Lung (tissue), 16 donors: ENCODE data around the gene GABRR2. TPM values are rescaled to one million over a fixed set of nuclear protein-coding genes. Genes with fewer than 3 reads are reported as not detected.

Source experiments
- ATAC-seq: fragments of 200-7000 bp; cut with Tn5 transposase; one replicate; pipeline ENCODE4 v1.9.1; 2020; ENCODE audit warnings: moderate number of reproducible peaks; ENCODE audit not compliant: insufficient read depth, low FRiP score
- DNase-seq, 3 donors: peaks; one replicate each; pipeline ENCODE4 v3.0.0-alpha.2; 2013 to 2017
- H3K27ac ChIP-seq, 2 donors: one replicate each; pipeline ENCODE4 v1.5.1; 2013; ENCODE audit warnings: mild to moderate bottlenecking in 2 of 2, moderate library complexity in 2 of 2, control low read depth in 1 of 2, inconsistent platforms in 1 of 2, low read depth in 1 of 2, low read length in 1 of 2
- H3K27me3 ChIP-seq, 3 donors: one replicate each; pipeline ENCODE4 v1.5.1; 2013; ENCODE audit warnings: low read length in 2 of 3; ENCODE audit not compliant: control insufficient read depth in 3 of 3, insufficient read depth in 3 of 3
- H3K36me3 ChIP-seq, 4 donors: one replicate each; pipeline ENCODE4 v1.5.1; 2013; ENCODE audit warnings: low read length in 4 of 4, mild to moderate bottlenecking in 1 of 4, moderate library complexity in 1 of 4; ENCODE audit not compliant: control insufficient read depth in 4 of 4, insufficient read depth in 4 of 4
- H3K4me1 ChIP-seq, 5 donors: one replicate each; pipeline ENCODE4 v1.5.1; 2013; ENCODE audit warnings: low read length in 5 of 5, mild to moderate bottlenecking in 2 of 5, moderate library complexity in 1 of 5; ENCODE audit not compliant: control insufficient read depth in 5 of 5, insufficient read depth in 5 of 5
- H3K4me3 ChIP-seq: one replicate; pipeline ENCODE4 v1.5.1; 2013; ENCODE audit warnings: mild to moderate bottlenecking, control low read depth, moderate library complexity
- H3K9ac ChIP-seq, 2 donors: one replicate each; pipeline ENCODE4 v1.5.1; 2013; ENCODE audit warnings: low read length in 2 of 2, control low read depth in 1 of 2; ENCODE audit not compliant: insufficient read depth in 1 of 2
- H3K9me3 ChIP-seq, 4 donors: one replicate each; pipeline ENCODE4 v1.5.1; 2013; ENCODE audit warnings: low read length in 3 of 4, mild to moderate bottlenecking in 1 of 4, moderate library complexity in 1 of 4; ENCODE audit not compliant: control insufficient read depth in 4 of 4, insufficient read depth in 3 of 4
- WGBS, 2 donors: extraction: QIAGEN DNeasy Blood & Tissue Kit; methylation state at CpG; one replicate each; pipeline ENCODE4 v1.1.7; 2013; 5-methylcytosine and 5-hydroxymethylcytosine counted together
- long read RNA-seq, 5 donors: transcript quantifications; one replicate each; lab custom pipeline, GENCODE V29; 2026
- polyA plus RNA-seq, 2 donors: library from polyadenylated mRNA; stranded (reverse); fragments of 200-250 nt; gene quantifications; one replicate each; pipeline ENCODE4 v1.2.1, GENCODE V29; 2013
- total RNA-seq, 2 donors: library from RNA; depleted of rRNA in 1 of 2; stranded (reverse); fragments of >200 nt in 1 of 2; gene quantifications; one replicate each; pipeline ENCODE4 v1.2.1, GENCODE V29; 2014 to 2021
- TF ChIP-seq, protein P1 (sequence below): IDR thresholded peaks from 2 replicates; pipeline ENCODE4 v1.5.1; 2012; ENCODE audit warnings: mild to moderate bottlenecking; ENCODE audit errors: control extremely low read depth, extremely low read depth
- donor health status: control.
- donor health status: control.
- donor health status: Bipolar disorder and iron deficiency.
- donor health status: healthy.
- donor health status: DM: yes; HTN: yes; CAD: no.

GABRR2 gene
- 1 to 10 TPM; 1.3 to 1.5 TPM for total RNA-seq
- polyA plus RNA-seq, result 1 to 10 TPM in 1 of 2 donors, under 1 TPM in 1; 0.33 to 1.5 TPM
- long read RNA-seq, donor 1, result 0 reads
- long read RNA-seq, donor 2, result 0 reads
- long read RNA-seq, donor 3, result 0 reads
- long read RNA-seq, donor 4, result 0 reads
- long read RNA-seq, donor 5, result 0 reads

DNA sequence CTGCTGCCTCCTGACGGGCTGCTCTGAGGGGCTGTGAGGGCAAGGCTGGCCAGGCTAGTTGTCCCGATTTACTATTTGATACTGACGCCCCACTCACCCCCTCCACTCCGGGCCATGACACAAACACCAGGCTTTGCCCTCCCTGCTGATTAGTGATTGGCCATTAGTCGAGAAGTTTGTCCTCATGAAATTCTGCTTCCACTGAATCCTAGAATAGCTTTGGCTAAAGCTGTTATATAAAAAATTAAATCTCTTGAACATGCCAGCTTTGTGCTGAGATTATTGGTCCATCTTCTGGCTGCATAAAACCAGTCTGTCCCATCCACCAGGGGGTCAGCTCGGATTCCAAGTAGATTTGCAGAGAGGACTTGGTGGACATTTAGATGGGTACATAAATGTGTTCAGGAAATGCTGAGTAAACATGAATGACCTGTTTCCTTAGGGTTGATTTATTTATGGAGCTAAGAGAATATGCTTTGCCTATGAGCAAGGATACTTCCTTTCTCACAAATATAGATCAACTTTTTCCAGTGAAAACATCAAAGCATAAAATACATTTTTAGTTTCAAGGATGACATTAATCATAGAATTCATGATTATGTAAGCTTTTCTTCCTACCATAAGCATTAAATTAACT, at the start of gene GABRR2:
GABRR2 (minus strand) TSS at position 51 of the 637 bp plus-strand sequence. CDS start 134 bp downstream, outside the sequence.
- TF ChIP-seq, protein P1, sequence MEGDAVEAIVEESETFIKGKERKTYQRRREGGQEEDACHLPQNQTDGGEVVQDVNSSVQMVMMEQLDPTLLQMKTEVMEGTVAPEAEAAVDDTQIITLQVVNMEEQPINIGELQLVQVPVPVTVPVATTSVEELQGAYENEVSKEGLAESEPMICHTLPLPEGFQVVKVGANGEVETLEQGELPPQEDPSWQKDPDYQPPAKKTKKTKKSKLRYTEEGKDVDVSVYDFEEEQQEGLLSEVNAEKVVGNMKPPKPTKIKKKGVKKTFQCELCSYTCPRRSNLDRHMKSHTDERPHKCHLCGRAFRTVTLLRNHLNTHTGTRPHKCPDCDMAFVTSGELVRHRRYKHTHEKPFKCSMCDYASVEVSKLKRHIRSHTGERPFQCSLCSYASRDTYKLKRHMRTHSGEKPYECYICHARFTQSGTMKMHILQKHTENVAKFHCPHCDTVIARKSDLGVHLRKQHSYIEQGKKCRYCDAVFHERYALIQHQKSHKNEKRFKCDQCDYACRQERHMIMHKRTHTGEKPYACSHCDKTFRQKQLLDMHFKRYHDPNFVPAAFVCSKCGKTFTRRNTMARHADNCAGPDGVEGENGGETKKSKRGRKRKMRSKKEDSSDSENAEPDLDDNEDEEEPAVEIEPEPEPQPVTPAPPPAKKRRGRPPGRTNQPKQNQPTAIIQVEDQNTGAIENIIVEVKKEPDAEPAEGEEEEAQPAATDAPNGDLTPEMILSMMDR, result no peak
- peaks cover 3 to 18% (median 9%) of the 10 kb centered on the region in 5 donors for H3K4me1 ChIP-seq
- H3K36me3 ChIP-seq, result peaks cover 0 to 5% (median 0%) of the 10 kb centered on the region in 4 donors
- H3K4me3 ChIP-seq, result no peak within 1 kb of the TSS
- ATAC-seq (no peak), DNase-seq (no peak)
- WGBS, 2 donors, result 88 to 94% methylated on average over 6 of the region's 6 CpGs
- no peak within 1 kb of the TSS for H3K9ac ChIP-seq
- H3K27ac ChIP-seq, result no peak within 1 kb of the TSS
- no peaks in the 10 kb centered on the region for H3K9me3 ChIP-seq
- no peaks in the 10 kb centered on the region for H3K27me3 ChIP-seq

DNA sequence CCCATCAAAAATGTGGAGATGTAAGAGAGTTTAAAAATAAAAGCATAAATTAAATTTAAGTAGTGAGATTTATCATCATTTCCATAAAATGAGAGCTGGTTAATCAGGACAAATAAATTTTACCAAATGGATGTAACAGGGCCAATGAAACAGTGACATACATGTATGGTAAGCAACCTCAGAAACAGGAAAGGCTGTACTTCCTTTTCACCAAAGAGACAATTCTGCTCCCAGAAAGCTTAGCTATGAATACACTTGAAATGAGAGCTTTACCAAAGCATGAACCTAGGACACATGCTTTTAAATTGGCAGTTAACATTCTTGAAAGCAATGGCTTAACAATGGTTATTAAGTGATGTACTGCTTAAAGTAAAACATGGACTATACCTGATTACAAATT, 49.5 kb upstream of the GABRR2 start:
- Histone ChIP-seq H3K4me3 (no peak overlapping the region), H3K4me1 (peaks cover 0 to 4% (median 0%) of the 10 kb centered on the region in 5 donors), H3K9me3 (no peaks in the 10 kb centered on the region), H3K9ac (no peak overlapping the region), H3K27me3 (no peaks in the 10 kb centered on the region), H3K36me3 (no peaks in the 10 kb centered on the region), H3K27ac (no peak overlapping the region)
- TF ChIP-seq, protein P1, result no peak
- ATAC-seq (no peak), DNase-seq (no peak)

- no peak overlapping the region for H3K4me3 ChIP-seq
- H3K27ac ChIP-seq, result no peak overlapping the region
- no peaks in the 10 kb centered on the region for H3K27me3 ChIP-seq
- H3K4me1 ChIP-seq, result no peaks in the 10 kb centered on the region
- DNase-seq (no peak), ATAC-seq (no peak)
- no peak overlapping the region for H3K9ac ChIP-seq
- no peaks in the 10 kb centered on the region for H3K36me3 ChIP-seq
- TF ChIP-seq, protein P1, result no peak
- WGBS, 2 donors, result 54 to 81% methylated on average over 2 of the region's 2 CpGs
- no peaks in the 10 kb centered on the region for H3K9me3 ChIP-seq
These were observed 46.1 kb upstream of the GABRR2 start for GRCh38 chr6:89361171-89361570.
